ENCODE measurements around the gene KIF22. TPM values are rescaled to one million over a fixed set of nuclear protein-coding genes. Genes with fewer than 3 reads are reported as not detected.

KIF22 gene
- total RNA-seq, 4 donors from 2014 or later: 10.6 to 18.1 (median 16.5) TPM

- no peak for TF ChIP-seq CTCF (IDR thresholded peaks at IDR 0.05; ENCODE audit: low read depth)
Measured at GRCh38 chr16:29830774-29831173, 40.2 kb downstream of the KIF22 start.

GRCh38 chr16:29831490-29831889, 40.9 kb downstream of the KIF22 start:
- no peak for TF ChIP-seq CTCF (IDR thresholded peaks at IDR 0.05; ENCODE audit: low read depth)

- TF ChIP-seq CTCF (IDR thresholded peaks at IDR 0.05; ENCODE audit: low read depth): no peak
Measured at GRCh38 chr16:29834079-29834478, 43.5 kb downstream of the KIF22 start.

GRCh38 chr16:29835926-29836325, 45.4 kb downstream of the KIF22 start:
- TF ChIP-seq CTCF (IDR thresholded peaks at IDR 0.05; ENCODE audit: low read depth): no peak

- TF ChIP-seq CTCF (IDR thresholded peaks at IDR 0.05; ENCODE audit: low read depth): no peak
Measured at GRCh38 chr16:29836623-29837022, 46.1 kb downstream of the KIF22 start.

GRCh38 chr16:29837841-29838240, 47.3 kb downstream of the KIF22 start:
- TF ChIP-seq CTCF (IDR thresholded peaks at IDR 0.05; ENCODE audit: low read depth): no peak

- TF ChIP-seq CTCF (IDR thresholded peaks at IDR 0.05; ENCODE audit: low read depth): no peak
Measured at GRCh38 chr16:29839822-29840221, 49.3 kb downstream of the KIF22 start.
